Mammary epithelial cell (primary cell): ENCODE results near the gene AP2A2.

Experiments
- EZH2 ChIP-seq: IDR thresholded peaks from 2 replicates; pipeline ENCODE4 v1.6.1; 2012; ENCODE audit warnings: low read length, inconsistent platforms, borderline replicate concordance
- TF ChIP-seq, protein P1 (sequence below), 2 donors: IDR thresholded peaks in 1 of 2; conservative IDR thresholded peaks in 1 of 2; 2 replicates each; pipeline ENCODE4 v1.5.1; 2011 to 2012; ENCODE audit warnings: inconsistent platforms in 2 of 2, low read length in 2 of 2, mild to moderate bottlenecking in 2 of 2, control low read depth in 1 of 2, low read depth in 1 of 2; ENCODE audit not compliant: insufficient read depth in 1 of 2; ENCODE audit errors: extremely low read depth in 1 of 2

DNA sequence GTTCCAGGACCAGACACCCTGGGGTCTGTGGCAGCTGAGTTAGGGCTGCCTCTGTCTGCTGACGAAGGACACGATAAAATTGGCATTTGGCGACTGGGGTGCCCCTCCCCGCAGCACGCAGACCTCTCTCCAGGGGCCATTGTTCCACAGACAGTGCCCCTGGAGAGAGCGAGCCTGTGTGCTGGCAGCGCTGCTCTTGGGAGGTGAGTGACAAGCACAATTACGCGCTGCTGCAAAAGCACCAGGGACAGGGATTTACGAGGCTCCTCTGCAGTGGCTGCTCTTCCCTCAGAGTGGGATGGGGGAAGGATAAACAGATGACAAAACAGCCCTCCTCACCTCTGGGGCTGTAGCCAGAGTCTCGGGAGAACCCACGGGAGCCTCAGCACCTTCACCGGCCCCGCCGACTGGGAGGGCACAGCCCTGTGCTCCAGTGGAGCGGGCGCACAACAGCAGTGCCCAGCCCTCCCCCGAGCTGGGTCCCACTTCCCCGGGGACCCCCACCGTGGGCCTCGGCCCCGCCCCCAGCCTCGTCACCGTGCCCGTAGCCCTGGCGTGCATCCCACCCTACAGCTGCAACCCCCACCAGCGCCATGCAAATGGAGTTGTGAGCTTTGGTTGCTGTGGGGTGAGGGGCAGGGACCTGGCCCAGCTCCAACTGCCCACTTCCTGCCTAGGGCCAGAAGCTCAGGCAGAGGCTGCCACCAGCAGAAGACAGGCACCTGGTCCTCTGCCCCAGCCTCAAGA lies 34.7 kb upstream of the AP2A2 start:
- TF ChIP-seq, protein P1, sequence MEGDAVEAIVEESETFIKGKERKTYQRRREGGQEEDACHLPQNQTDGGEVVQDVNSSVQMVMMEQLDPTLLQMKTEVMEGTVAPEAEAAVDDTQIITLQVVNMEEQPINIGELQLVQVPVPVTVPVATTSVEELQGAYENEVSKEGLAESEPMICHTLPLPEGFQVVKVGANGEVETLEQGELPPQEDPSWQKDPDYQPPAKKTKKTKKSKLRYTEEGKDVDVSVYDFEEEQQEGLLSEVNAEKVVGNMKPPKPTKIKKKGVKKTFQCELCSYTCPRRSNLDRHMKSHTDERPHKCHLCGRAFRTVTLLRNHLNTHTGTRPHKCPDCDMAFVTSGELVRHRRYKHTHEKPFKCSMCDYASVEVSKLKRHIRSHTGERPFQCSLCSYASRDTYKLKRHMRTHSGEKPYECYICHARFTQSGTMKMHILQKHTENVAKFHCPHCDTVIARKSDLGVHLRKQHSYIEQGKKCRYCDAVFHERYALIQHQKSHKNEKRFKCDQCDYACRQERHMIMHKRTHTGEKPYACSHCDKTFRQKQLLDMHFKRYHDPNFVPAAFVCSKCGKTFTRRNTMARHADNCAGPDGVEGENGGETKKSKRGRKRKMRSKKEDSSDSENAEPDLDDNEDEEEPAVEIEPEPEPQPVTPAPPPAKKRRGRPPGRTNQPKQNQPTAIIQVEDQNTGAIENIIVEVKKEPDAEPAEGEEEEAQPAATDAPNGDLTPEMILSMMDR (conservative IDR thresholded peaks at IDR 0.05 in 1 of 2, IDR thresholded peaks at IDR 0.05 in 1 of 2; ENCODE audit: extremely low read depth in 1 of 2, insufficient read depth in 1 of 2, low read depth in 1 of 2, low read length in 2 of 2) = no peak
- no peak for TF ChIP-seq EZH2
